Activated CD4-positive, CD25-positive, alpha-beta regulatory T cell (primary cell): ENCODE measurements around the gene ZFP62.
A peak's percentile ranks its signal among the peaks of the same experiment; 100 is the strongest.
"Not testable (repeated sequence)": the region's sequence is repeated elsewhere in the genome, so short reads cannot be mapped to it uniquely, and the experiment has no call there.

Experiments
- DNase-seq, 4 experiments: peaks; one replicate each; lab custom pipeline; 2025; lab: John Stamatoyannopoulos, UW

Gene ZFP62

DNA sequence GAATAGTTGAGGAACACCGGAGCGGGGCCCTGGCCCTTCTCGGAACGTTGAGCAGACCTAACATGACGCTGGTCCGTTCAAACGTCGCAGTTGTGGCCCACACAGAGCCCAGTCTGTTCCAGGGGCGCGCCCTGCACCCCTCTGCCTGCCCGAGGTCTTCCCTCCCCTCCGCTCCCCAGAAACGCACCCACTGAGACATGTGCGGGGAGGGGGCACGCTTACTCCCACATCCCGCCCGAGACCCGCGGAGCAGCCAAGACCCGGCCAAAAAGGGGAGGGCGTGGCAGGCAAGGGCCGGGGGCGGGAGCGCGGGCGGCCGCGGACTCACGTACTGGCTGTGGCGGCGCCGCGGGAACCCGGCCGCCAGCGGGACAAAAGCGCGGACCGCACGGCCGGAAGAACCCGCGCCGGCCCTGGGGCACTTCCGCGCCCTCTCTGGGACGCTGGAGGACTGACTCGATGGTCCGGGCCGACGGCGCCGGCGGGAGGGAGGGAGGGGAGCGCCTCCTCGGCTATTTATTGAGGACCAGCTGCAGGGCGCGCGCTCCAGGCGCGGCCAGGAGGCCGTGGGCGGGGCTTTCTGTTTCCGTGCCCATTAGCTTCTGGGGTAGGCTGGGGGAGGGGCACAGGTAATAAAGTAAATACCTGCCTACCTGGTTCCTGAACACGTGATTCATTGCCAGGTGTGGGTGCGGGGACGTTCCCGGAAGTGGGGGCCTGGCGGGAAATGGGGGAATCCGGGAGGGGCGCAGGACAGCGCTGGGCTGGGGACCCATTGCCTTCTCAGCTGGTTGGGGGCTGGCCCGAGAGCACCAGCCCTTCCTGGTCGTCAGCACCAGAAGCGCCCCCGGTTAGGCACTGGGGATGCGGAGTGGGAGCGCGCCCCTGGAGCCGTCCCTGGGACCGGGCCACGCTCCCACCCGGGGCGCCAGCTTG lies at the start of gene ZFP62:
Gene ZFP62 (minus strand): TSS at position 390 of the 936 bp plus-strand sequence. CDS start 57 bp downstream, at position 333.
- peak; percentile 70 to 83 (median 74) for DNase-seq

DNA sequence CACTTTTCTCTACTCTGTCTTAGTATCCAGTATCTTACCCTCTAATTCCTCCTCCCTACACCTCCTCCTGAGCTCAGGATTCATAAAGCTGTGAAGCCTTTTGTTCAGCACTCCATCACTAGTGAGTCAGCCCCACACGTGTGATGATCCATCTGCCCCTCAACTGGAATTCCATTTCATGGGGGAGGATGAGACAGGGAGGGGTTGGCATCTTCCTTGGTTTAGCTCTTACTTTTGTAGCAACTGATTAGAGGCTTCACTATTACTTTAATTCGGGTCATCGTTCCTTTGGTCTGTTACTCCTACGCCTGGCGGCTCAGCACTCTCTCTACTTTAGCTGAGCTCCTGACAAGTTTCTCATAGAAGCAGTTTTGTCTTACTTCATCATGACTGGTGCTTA lies 49.7 kb upstream of the ZFP62 start:
- no peak for DNase-seq

GRCh38 chr5:180910182-180910581 lies 49.1 kb upstream of the ZFP62 start:
- no peak for DNase-seq

DNA sequence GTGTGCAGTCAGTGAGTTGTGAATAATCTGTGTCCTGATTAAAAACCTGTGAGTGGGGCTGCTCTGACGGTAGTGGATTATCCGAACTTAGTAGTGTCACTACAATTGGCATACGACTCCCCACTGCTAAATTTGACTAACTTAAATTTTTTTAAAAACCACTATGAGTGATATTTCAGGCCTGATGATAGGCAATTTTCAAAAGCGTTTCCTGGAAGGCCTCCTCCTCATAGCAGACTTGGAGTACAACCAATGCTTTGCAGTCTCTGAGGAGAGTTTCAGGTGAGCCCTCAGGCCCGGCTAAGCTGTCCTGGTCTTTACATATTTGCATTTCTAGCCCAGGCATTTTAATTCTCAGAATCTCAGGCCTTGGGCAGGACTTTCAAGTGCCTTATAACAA lies 48.7 kb upstream of the ZFP62 start:
- DNase-seq = no peak

- DNase-seq = no peak
These were observed 48.1 kb upstream of the ZFP62 start for GRCh38 chr5:180908998-180909731.

- no peak for DNase-seq
These were observed 47.3 kb upstream of the ZFP62 start for GRCh38 chr5:180908400-180908799.

GRCh38 chr5:180901319-180902009 lies 40.4 kb upstream of the ZFP62 start:
- no peak for DNase-seq

DNA sequence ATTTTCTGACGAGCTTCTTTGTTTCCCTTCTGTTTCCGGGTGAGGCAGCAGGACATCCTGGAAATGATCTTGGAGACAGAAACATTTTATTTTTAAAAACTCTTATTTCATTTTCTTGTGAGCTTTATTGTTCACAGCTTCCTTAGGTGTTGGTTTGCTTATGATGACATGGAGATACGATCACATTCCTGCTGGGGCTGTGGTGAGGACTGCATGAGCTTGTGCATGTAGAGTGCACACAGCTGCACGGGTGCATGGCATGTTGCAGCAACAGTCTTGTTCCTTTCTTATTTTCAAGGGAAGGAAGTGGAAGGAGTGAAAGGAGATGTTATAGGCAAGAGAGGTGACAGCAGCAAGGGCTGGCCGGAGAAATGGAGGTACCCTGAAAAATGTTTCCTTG lies 39.1 kb upstream of the ZFP62 start:
- DNase-seq = no peak

- no peak for DNase-seq
These were observed 37.7 kb upstream of the ZFP62 start, which contains the start of gene BTNL8 for GRCh38 chr5:180898621-180899246. Gene BTNL8 (plus strand): TSS chr5:180899159. CDS start chr5:180899311, 152 bp downstream.

DNA sequence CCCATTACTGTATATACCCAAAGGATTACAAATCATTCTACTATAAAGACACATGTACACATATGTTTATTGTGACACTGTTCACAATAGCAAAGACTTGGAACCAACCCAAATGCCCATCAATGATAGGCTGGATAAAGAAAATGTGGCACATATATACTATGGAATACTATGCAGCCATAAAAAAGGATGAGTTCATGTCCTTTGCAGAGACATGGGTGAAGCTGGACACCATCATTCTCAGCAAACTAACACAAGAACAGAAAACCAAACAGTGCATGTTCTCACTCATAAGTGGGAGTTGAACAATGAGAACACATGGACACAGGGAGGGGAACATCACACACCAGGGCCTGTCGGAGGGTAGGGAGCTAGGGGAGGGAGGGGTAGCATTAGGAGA lies 34.3 kb upstream of the ZFP62 start:
- not testable (repeated sequence) for DNase-seq

- no peak for DNase-seq
These were observed 28.3 kb upstream of the ZFP62 start for GRCh38 chr5:180889381-180889780.

GRCh38 chr5:180885845-180886529 lies 24.9 kb upstream of the ZFP62 start:
- not testable (repeated sequence) for DNase-seq

GRCh38 chr5:180875860-180876426 lies 14.9 kb upstream of the ZFP62 start:
- no peak for DNase-seq

- DNase-seq = no peak
These were observed 13.9 kb upstream of the ZFP62 start for GRCh38 chr5:180874804-180875582.

- peak in 1 of 4 experiments; percentile 5 for DNase-seq
These were observed 12.8 kb upstream of the ZFP62 start for GRCh38 chr5:180873615-180874520.

DNA sequence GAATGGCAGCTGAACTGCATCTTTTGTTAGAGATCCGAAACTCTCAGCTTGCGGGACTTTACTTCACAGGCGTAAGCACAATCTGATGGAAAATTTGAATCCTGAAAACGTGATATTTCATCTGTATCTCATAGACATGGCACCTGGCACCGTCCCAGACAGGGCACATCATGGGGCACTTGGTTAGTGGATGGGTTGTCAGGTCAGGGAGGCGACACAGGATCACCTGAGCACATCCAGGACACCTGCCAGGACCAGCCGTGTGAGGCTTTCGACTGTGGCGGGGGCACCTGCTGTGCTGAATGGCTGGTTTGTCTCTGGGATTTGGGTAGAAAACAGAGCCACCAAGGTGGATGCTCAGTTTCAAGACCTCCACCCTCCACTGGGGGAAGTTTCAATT lies 11.3 kb upstream of the ZFP62 start:
- no peak for DNase-seq

DNA sequence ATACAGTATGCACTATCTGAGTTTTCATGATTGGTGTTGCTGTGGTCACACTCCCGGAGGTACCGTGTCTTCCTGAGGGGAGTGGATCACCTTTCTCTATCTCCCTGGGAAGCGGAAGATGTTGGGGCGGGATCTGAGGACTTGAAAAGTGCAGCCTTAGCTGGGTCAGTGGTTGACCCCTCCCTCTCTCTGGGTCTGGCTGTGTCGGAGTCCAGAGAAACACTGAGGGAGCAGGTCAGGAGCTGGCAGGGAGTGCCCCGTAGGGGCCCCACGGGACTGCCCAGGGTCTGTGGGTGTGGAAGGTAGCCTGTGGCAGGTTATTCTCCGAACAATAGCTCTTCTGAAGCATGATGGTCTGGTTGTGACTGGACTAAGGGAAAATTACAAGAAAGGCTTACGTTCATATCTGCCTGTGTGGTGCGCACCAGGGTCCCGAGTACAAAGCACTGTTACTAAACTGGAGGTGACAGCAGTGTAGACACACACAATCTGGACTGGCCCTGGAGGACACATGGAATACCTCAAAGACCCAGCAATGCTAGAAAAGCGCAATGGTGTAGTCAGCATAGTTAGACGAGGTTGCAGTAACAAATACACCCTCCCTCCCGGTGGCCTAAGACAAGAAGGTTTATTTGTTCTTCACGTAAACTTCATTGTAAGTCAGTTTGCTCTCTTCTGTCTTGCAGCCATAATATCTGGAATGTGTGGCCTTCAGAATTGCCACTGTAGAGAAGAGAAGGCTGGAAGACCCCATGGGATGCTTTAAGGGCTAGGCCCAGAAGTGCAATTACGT lies 9.4 kb upstream of the ZFP62 start:
- no peak for DNase-seq

DNA sequence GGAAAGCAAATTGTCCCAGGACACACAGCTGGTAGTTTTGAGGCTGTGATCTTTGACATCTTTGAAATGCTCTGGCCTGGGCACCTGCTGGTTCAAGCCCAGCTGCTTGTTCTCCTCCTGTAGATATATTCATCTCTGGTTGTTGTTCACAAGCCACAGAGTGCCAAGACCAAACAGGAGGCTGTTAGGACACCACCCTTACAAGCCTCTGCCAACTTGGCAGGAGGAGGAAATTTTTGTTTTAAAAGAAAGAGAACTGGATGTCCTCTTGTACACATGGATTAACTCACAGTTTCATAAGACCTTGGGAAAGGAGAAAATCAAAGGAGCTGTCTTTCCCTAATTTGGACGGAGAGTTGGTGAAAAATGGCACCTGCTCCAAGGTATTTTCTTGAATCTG lies 8.5 kb upstream of the ZFP62 start:
- DNase-seq = no peak
